Measurements from ENCODE around the gene CGNL1.

Gene CGNL1

DNA sequence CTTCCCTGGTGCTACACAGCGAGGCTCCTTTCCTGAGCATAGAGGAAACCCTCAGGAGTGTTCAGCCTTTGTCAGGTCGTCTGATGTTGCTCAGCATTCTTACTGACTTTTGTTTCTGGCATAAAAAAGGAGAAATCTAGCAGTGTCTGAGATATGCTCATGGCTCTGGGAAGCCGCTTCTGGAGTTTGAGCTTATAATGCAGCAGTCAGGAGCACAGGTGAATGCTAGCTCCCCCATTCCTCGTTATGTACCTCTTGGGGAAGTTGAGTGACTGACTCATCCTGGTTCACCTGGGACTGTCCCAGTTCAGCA, 166.2 kb downstream of the CGNL1 start:
- no peak for DNase-seq (ENCODE audit: low read depth in 4 of 4, low spot score in 1 of 4)

DNA sequence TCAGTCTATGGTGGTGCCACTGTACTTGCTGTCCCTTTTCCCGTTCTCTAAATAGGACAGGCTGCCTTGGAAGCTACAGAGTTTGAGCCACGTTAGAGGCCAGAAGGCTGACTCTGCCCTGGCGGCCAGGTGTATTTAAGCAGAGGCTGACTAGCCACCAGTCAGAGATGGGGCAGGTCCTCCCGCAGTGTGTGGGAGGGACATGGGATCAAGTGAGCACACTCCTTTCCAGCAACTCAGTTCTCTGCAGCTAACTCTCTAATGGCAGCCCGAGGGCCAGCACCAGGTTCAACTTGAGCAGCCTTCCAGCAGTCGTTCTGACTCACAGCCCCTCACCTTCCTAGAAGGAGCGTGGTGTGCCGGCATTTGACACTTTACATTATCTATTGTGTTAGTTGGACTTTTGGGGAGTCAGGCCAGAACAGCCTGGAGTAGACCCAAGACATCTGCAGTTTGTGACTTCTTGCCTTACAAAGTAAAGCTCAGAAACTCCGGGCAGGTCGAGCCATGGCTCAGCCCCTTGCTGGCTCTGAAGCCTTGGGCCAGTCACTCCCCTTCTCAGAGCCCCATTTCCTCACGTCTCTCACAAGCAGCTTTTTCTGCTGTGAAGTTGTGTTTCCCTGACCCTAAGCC, 168.7 kb downstream of the CGNL1 start:
- no peak for DNase-seq (ENCODE audit: low read depth in 4 of 4, low spot score in 1 of 4)

- no peak for DNase-seq (ENCODE audit: low read depth in 4 of 4, low spot score in 1 of 4)
These were observed 169.7 kb downstream of the CGNL1 start for GRCh38 chr15:57545995-57546394.

GRCh38 chr15:57547243-57547755, 171.0 kb downstream of the CGNL1 start:
- no peak for DNase-seq (ENCODE audit: low read depth in 4 of 4, low spot score in 1 of 4)

- no peak for DNase-seq (ENCODE audit: low read depth in 4 of 4, low spot score in 1 of 4)
These were observed 172.0 kb downstream of the CGNL1 start for GRCh38 chr15:57548351-57548750.

- DNase-seq (ENCODE audit: low read depth in 4 of 4, low spot score in 1 of 4): no peak
These were observed 172.5 kb downstream of the CGNL1 start for GRCh38 chr15:57548835-57549234.

- no peak for DNase-seq (ENCODE audit: low read depth in 4 of 4, low spot score in 1 of 4)
These were observed 173.6 kb downstream of the CGNL1 start for GRCh38 chr15:57549935-57550334.

- DNase-seq (ENCODE audit: low read depth in 4 of 4, low spot score in 1 of 4): no peak
These were observed 174.3 kb downstream of the CGNL1 start for GRCh38 chr15:57550640-57551039.

DNA sequence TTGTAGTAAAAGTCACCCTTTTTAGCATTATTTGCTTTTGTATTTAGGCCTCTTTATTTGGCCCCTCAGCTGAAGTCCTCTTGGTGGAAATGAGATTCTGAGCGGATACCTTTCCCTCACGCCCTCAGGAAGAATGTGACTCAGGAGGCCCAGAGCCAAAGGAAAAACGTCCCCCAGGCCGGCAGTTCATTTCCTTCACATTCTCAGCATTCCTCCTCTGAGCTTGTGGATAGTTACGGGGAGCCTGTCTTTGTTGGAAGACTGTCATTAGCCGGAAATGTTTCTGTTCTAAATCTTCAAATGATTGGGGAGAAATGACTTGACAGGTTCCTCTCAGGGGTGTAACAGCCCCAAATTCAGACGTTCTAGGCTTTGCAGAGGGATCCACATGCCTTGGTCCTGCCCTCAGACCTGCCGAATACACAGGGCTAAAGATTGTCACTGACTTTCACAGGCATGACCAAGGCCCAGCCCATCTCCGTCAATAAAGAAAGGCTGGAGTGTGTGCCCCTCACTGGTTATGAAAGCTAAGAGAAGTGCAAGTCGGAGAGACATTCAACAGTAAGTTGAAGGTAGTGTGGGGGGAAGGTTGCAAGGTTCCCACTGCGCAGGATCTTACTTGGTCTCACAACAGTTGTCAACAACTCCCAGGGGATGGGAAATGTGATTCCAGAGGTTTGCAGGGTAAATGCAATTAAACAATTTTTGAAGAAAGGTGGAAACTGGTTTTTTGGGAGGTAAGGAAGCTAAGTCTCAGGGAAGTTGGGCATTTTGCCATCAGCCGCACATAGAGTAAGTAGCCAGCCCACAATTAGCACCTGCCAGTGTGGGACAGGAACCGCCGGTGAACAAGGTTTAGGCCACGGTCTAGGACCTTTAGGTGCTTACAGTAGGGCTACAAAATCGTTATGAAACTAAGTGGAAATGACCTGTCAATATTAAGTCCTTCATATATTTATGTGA, 175.7 kb downstream of the CGNL1 start:
- no peak for DNase-seq (ENCODE audit: low read depth in 4 of 4, low spot score in 1 of 4)

DNA sequence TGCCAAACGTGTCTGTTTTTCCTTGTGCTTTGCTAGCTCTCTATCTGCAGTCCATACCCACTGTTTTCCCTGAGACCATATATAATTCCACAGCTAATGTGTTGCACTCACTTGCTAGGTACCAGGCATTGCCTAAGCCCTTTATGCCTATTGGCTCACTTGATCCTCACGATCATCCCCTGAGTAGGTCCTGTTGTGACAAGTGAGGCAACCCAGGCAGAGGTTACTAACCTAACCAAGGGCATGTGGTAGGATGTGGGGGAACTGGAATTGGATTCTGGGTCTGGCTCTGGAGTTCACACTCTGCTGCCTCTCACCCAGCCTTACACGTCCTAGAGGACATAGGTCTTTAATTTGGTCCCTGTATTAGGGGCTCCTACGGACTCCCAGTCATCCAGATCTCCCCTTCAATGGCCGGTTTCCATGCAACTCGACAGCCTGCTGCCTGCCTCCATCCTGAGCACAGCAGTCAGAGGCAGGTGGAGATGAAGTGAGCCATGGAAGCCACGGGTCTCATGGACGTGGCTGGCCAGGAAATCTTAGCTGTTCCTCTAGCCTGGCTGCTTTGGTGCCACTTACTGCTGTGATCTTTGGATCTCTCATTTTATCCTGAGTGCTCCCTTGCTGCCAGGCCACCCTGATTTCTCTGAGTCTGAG, 176.5 kb downstream of the CGNL1 start:
- DNase-seq (ENCODE audit: low read depth in 4 of 4, low spot score in 1 of 4): no peak

GRCh38 chr15:57553526-57553925, 177.2 kb downstream of the CGNL1 start:
- DNase-seq (ENCODE audit: low read depth in 4 of 4, low spot score in 1 of 4): no peak

DNA sequence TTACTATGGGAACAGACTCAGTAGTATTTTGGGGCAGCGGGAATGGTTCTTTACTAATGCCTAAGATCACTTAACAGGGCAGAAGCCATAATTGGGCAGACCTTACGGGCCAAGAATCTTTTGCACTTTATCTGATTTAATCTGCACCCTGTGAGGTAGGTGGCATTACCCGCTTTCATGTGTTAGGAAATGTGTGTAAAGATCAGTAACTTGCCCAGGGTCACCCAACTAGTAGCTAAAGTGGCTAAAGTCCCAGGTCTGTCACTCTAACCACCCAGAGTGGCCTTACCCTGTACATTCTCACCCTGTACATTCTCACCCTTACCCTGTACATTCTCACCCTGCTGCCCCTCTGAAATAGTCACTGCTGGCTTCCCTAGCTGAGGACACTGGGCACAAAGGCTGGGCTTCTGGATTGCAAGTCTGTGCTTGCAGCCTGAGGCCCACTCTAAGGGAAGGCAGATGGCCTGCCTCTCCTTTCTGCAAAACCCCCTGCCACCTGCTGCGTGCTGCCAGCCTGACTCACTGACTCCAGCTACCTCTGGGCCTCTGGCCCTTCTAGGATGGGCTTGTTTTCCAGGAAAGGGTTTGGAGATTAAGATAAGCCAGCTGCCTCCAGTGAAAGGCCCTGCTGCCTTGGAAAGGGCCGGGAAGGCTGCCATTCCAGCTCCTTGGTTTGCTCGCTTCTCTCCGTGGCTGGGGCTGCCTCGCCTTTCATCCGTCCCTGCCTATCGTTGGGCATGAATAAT, 177.9 kb downstream of the CGNL1 start:
- no peak for DNase-seq (ENCODE audit: low read depth in 4 of 4, low spot score in 1 of 4)

DNA sequence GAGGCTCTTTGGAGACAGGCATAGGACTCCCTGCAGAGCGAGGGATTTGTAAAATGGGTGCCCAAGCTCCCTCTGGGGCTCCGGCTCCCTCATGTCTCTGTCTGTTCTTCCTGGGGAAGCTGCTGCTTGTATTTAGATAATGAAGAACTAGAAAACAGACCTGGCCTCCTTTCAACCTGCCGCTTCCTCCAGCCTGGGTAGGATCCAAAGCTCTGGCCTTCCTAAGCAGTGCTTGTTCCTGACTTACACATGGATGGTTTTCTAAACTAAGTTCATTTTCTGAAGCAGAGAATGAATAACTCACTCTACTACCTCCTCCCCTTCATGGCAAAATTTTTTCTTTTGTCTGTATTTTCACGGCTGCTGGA, 178.5 kb downstream of the CGNL1 start:
- no peak for DNase-seq (ENCODE audit: low read depth in 4 of 4, low spot score in 1 of 4)

GRCh38 chr15:57555270-57555669, 179.0 kb downstream of the CGNL1 start:
- no peak for DNase-seq (ENCODE audit: low read depth in 4 of 4, low spot score in 1 of 4)

DNA sequence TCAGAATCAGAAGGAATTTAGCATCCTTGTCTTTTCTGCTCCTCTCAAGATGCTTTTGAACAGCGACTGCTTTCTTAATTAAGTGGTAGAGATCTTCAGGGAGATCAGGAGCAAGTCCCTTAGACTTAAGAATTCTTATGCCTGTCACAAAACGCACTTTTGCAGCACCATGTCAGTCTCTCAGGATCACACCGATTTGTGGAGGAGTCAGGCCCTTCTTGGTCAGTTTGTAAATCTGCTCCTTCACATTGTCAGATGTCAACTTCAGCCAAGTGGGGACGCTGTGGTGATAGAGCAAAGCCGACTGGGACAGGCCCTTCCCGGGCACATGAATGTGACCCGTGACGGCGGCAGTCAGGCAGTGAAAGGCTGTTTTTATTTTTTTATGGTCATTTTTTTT, 179.7 kb downstream of the CGNL1 start:
- DNase-seq (ENCODE audit: low read depth in 4 of 4, low spot score in 1 of 4): no peak

DNA sequence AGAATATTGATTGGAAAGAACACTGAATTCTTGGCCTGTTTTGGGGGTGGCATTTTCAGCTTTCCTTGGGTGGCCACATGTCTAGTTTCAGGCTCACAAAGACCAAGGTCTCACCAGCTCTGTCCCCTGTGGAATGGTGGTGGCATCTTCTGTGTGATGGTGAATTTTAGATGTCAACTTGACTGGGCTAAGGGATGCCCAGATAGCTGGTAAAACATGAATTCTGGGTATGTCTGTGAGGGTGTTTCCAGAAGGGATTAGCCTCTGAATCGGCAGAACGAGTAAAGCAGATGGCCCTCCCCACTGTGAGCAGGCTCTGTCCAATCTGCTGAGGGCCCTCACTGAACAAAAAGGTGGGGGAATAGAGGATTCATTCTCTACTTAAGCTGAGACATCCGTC, 181.0 kb downstream of the CGNL1 start:
- no peak for DNase-seq (ENCODE audit: low read depth in 4 of 4, low spot score in 1 of 4)

DNA sequence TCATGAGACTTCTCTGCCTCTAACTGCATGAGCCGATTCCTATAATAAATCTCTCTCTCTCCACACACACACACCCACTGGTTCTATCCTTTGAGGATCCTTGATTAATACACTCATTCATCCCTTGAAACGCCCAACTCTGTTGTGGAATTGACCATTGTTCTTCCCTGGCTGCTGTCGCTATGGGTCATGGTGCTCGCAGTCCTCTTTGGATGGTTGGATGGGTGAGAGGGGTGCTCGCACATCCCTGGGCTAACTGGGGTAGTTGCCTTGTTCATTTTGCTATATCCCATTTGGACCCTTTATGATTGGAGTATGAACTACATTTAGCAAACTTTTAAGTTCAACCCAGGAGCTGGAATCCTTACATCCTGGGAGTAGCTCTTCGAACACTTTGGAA, 181.5 kb downstream of the CGNL1 start:
- no peak for DNase-seq (ENCODE audit: low read depth in 4 of 4, low spot score in 1 of 4)

GRCh38 chr15:57559875-57560274, 183.6 kb downstream of the CGNL1 start:
- DNase-seq (ENCODE audit: low read depth in 4 of 4, low spot score in 1 of 4): peak; percentile 58 to 81 (median 65)

GRCh38 chr15:57561041-57561711, 184.9 kb downstream of the CGNL1 start:
- peak; percentile 30 to 51 (median 44) for DNase-seq (ENCODE audit: low read depth in 4 of 4, low spot score in 1 of 4)

DNA sequence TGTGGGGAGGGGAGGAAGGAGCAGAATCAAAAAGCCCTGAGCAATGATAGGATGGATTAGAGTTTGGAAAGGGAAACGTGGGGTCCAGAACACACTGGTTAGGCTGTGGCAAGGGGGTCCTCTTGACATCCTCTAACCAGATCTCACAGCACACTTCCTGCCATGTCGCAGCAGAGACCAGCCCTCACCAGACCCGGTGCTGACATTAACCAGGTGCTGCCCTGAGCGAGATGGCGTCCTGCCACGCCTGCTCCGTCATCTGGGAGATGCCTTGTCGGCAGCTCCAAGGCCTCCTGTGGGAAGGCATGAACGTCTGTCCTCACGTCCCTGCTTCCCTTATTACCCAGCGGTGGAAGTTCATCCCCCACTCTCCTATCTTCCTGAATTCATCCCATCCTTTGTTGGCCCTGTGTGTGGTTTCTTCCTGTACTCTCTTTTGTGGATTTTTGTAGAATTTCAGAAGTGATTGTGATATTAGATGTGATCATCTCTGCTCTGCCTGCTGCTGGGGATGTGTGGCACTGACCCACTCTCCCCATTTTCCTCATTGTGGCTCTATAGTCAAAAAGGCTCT, 186.0 kb downstream of the CGNL1 start:
- no peak for DNase-seq (ENCODE audit: low read depth in 4 of 4, low spot score in 1 of 4)
